Midbrain (tissue), 1 donor: ENCODE measurements around the gene ADAMTS2.

ENCODE experiments used
- DNase-seq: peaks from one replicate; lab custom pipeline; 2025; lab: John Stamatoyannopoulos, UW

The ADAMTS2 gene

DNA sequence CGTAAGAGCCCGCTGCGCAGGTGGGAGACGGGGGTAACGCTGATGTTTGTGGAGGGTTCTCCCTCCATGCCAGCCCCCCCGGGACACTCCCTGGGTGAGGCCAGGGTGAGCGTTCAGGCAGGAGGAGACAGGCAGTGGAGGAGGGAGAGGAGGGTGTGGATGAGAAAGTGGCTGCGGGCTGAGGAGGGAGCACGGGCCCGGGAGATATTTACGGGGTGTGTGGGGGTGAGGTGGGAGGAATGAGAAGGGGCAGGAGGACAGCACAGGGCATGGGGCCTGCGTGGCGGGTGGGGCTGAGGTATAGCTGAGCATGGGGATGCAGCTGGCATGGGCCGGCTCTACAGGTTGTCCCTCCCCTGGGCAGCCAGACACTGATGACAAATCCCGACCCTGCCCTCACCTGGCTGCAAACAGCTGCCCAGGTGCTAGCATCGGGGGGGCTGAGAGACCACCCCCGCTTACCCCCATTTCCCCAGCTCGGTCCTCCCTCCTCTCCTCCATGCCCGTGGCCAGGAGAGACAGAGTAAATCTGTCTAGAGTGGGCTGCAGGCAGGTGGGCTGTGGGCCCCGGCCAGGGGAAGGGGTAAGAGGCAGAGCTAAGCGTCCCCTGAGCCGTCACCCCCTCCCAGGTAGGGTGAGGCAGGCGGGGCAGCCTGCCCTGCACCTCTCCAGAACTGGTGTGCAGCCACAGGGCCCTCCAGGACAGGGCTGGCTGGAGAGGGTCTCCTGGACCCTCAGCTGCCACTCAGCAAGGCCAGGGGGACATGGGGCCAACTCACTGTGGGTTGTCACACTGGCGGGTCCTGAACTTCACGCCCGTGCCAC is 205.9 kb downstream of the ADAMTS2 start:
- DNase-seq, result no peak

DNA sequence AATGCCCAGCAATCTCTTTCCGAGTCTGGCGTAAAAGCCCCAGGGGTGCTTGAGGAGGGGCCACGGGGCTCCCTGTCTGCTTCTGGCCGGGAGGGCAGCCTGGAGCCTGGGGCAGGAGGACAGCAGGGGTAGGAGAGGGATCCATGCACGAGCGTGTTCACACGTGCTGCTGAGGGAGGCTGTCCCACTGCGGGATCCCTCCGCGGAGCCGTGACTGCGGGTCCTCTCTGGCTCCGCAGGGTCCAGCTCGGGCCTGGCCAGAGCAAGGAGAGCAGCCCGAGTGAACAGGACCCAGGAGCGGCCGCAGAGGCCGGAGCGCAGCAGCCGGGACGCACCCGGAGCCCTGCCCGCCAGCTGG is 206.7 kb downstream of the ADAMTS2 start:
- no peak for DNase-seq

DNA sequence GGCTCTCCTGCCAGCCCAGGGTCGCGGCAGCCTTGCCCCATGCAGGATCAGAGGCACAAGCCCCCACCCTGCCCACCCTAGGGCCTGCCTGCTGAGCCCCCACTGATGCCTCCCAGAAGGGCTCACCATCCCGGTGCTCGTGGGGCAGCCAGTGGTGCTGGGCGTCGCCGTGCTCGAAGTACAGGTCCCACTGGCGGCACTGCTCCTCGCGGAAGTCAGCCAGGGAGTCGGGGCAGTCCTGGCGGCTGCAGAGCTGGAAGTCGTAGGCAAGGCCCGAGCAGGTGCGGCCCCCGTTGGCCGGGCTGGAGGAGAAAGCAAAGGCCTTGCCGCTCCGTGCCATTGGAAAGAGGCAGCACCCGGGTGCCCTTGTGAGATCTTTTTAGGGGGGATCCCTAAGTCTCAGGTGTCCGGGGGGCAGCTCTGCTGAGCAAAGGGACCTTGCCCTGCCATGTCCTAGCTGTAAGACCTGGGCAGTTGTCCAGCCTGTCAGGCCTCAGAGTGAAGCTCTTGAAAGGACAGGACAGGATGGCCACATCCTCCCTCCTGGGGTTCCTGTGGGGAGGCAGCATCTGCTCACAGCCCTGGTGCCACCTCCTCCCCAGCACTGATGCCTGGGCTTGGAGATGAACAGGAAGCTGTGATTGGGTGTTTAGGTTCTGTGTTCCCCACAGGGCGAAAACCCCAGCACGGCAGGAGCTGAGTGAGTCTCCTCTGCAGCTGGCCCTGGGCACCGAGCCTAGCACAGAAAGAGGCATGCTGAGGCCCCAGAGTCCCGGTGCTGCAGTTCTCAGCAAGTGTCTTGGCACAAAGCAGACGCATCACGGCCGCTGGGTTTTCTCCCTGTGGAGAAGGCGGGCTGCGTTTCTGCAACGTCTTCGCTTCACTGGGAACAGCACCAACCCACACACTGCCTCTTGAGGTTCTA is 207.4 kb downstream of the ADAMTS2 start:
- DNase-seq, result no peak

DNA sequence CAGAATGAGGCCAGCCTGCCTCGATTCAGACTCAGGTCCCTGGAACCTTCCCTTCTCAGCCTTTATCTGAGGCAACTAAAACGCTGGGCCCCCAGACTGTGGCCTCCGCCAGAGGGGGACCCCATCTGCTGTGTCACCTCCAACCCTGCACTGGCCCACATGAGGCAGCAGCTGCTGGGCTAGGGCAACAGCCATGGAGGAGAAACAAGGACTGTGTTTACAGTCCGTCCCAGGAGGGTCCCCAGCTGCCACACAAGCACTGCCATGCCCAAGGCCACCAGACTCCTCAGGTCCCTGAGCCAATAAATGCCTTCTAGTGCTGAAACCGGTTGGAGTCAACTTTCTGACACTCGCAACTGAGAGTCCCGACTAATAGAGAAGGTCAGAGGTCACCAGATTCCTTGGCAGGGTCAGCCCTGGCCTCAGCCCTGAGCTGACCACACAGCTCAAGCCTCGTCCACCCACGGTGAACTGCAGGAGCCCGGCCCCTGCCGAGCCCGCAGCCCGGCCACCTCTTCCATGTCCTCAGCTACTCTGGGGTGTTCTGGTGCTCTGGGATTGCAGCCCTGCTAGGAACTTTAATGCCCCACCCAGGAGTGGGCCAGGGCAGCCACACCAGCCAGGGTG is 208.1 kb downstream of the ADAMTS2 start:
- no peak for DNase-seq

DNA sequence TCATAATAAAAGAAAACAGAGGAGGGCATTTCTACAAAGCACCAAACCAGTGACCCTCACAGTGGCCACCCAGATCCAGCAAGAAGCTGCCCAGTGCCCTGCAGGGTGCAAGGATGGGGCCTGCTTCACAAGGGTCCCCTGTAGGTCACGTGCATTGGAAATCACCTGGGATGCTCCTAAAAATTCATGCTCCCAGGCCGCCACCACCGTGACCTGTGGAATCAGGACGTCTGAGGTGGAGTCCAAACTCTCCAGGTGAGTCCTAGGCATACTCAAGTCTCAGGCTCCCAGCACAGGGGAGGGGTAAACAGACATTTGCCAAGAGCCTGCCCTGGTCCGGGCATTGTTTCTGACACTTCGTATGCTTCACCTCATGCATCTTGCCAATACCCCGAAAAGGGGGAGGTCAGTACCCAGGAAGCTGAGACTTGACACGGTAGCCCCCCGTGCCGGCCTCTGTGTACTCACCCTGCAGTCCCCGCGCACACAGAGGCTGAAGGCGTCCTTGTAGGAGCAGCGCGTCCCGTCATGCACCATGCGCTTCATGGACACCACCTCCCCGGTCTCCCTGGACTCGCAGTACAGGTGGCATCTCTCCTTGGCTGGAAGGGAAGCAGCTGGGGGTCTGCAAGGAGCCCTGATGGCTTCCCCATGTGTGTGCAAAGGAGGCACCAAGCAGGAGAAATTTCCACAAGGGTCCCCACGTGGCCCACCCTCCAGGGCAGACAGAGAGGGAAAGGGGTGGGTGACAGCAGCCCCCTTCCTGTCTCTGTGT is 209.6 kb downstream of the ADAMTS2 start:
- DNase-seq, result no peak

DNA sequence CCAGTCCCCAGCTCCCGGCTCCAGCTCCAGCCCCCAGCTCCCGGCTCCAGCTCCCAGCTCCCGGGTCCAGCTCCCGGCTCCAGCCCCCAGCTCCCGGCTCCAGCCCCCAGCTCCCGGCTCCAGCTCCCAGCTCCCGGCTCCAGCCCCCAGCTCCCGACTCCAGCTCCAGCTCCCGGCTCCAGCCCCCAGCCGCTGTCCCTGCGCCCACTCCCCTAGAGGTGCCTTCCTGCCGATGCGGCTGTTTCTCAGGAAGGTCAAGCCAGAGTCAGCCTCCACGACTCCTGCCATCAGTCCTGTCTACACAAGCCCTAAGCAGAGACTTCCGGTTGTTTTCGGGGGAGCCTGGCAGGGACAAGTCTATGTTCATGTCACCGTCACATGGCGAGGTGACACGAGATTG is 210.3 kb downstream of the ADAMTS2 start:
- DNase-seq, result no peak

DNA sequence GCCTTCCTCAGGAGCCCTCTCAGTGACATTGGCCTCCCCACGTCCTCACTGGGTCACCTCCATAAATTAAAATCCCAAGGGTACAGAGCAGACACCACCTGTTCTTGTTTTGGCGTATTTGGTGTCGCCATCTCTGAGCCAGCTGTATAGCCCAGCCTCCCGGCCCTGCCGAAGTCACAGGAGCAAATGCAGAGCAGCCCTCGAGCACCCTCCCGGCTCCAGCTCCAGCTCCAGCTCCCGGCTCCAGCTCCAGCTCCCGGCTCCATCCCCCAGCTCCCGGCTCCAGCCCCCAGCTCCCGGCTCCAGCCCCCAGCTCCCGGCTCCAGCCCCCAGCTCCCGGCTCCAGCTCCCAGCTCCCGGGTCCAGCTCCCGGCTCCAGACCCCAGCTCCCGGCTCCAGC is 210.8 kb downstream of the ADAMTS2 start:
- DNase-seq, result no peak

DNA sequence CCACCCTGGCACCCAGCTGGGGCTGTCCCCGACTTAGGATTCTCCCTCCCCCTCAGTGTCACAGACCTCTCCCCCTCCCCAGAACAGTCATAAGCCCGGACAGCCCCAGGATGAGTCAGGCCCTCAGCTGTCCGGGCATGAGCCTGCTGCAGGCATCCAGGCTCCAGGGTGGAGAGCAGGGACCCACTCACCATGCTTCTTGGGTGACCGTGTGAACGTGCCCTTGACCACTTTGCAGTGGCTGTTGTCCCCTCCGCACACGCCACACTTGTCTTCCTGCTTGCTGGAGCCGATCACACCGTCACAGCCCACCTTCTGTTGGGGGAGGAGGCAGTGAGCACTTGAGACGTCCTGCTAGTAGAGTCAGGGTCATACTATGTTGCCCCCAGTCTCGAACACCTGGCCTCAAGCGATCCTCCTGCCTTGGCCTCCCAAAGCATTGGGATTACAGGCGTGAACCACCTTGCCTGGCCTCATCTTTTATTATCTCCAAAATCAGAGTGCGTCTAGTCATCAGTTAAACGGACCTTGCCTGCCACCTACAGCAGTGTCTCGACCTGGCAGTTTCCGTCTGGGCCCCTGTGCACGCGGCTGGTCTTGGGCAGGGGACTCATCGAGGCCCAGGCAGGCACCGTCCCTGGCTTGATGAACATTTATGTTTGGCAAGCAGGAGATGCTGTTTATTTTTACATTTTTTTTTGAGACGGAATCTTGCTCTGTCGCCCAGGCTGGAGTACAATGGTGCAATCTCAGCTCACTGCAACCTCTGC is 212.5 kb downstream of the ADAMTS2 start:
- DNase-seq, result no peak

DNA sequence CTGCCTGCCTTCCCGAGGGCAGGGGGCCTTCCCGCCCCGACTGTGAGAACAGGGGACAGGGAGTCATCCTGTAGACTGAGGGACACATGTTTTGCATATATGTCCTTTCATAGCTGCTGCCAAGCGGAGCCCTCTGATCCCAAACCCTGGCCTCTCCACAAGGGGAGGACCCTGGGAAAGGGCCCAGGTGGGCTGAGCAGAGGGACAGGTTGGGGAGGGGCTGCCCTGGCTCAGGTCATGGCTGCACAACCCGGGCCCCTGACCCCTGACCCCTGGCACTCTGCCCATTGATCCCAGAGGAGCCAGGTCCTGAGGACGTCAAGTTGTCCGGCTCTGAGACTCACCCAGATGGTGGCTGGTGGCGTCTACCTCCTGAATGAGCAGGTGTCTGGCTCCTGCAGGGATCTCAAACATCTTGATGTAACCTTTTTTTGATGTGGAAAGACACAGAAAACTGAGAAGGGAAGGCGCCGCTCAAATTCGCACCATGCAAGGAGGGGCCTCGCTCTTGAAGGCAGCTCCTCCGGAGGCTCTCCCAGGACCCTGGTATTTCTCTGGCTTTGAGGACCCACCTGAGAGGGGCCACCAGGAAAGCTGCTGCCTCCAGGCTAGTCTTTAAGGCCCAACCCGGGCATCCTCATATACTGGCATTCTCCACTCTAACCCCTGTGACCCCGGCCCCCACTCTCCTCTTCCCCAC is 213.2 kb downstream of the ADAMTS2 start:
- DNase-seq, result no peak

DNA sequence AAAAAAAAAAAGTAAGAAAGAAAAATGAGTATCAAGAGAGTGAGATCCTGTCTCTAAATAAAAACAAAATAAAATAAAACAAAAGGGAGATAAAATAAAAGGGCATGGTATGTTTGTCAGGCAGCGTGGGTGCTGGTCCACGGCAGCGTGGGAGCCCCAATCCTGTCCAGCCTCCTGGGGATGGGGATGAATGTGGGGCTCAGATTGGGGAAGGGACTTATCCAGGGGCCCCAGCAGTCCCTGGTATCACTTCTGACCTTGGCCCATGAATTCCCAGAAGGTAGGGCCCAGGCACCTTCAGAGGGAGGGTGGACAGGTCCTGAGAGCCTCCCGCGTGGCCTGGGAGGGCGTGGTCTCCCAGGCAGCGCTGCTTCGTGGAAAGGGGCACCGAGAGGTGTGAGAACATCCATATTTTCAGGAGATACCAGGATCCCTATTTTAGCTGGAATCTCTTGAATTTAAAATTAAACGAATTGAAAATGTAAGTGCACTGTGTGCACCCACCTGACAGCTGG is 213.9 kb downstream of the ADAMTS2 start:
- DNase-seq, result no peak

DNA sequence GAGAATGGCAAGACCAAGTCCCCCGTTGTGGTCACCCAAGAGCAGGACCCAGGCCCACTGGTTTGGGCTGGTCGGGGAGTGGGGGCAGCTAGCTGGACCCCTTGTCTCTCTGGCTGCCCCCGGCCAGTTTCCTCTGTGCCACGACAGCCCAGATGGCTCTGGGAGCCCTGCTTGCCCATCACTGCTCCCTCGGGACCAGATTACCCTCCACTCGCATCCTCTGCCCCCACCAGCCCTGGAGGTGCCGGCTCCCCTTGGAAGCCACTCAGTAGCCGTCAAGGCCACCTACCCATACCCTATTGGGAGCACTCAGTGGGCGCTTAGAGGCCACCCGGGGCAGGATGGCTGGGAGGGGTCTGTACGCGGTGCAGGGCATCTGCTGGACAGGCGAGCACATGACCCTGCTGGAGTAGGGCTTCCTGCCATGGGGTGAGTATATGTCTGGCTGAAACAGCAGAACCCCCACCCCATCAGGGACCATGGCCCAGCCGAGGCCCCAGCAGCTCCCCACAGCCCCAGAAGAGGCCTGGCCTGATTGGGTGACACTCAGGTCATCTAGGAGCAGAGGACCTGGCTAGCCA is 215.1 kb downstream of the ADAMTS2 start:
- no peak for DNase-seq

DNA sequence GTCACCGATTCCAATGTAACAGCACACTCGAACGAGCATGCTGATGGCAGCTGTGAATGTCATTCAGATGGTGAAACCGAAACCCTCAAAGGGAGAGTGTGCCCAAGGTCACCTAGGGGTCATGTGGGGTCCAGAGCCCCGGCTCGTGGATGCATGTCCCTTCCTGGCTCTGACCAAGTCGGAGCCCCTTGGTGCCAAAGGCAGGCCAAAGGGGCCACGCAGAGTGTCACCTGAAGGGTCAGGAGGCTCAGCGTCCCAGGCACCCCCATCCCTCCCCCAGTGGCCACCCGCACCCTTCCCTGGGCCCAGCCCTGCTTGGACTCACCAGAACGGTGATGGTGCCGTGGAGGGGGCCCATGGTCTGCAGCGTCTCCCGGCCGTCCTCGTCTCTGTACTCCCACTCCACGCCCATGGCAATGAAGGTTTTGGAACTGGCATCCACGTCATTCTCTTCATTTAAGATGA is 215.6 kb downstream of the ADAMTS2 start:
- DNase-seq, result no peak

DNA sequence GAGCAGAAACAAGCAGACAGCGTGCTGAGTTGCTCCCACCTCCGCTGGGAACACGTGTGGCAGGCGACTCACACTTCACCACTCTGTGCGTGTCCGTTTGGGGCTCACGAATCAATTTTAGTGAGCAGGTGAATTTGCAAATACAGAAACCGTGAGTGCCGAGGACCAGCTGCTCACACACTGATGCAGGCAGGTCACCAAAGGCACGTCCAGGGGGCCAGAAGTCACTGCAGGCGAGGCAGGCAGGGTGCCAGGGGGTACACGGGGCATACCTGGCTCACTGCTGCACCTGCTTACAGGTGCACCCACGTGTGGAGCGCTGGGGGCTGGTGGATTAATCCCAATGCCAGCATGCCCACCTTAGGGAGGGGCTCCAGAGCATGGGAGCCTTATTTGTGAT is 216.3 kb downstream of the ADAMTS2 start:
- no peak for DNase-seq

DNA sequence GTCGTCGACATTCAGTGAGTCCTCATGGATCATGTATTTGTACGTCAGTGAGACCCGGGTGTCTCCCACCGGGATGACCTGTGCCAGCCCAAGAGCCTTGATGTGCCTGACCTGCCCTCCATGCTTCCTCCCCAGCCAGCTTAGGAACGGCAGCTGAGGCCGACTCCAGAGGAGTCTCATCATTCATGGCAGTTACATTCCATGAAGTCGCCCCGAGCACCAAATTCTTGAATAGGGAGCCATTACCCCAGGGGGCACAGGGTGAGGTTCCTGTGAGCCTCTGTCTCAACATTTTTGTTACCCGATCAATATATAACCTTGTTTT is 217.3 kb downstream of the ADAMTS2 start:
- DNase-seq, result no peak

DNA sequence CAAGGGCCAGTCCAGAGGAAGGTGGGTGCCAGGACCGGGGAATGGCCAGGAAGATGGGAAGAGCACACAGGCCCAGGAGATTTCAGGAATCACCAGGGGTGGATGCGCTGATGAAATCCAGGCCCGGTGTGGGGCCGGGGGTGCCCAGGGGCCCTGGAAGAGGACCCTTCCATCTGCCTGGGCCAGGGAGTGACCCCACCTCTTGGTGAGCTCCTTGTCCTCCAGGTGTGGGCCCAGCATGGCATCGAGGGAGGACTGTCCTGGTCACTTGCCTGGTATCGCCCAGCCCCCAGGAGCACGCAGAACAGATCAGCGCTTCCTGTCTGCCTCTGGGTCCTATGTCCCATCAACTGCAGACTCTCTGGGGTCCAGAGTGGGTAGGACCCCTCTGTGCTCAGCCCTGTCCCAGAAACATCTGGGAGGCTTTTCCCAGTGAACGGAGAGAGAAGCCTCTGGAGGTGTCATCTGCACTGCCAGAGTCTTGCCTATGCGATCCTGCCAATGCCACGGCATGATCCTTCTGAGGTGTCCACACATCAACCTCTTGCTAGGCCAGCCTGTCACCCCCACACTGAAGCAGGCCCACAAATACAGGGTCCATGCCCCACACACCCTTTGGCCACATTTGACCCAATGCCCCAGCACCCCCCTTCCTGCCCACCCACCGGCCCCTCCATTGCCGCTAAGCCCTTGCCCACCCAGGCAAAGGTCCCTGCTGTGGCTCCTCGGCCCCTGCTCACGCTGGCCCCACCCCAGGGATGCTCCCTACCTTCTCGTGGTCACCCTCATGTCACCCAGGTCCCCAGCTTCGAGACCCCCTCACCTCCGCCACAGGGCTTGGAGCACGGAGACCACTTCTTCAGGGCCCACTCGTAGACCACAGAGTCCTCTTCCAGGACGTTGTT is 217.9 kb downstream of the ADAMTS2 start:
- DNase-seq, result no peak

DNA sequence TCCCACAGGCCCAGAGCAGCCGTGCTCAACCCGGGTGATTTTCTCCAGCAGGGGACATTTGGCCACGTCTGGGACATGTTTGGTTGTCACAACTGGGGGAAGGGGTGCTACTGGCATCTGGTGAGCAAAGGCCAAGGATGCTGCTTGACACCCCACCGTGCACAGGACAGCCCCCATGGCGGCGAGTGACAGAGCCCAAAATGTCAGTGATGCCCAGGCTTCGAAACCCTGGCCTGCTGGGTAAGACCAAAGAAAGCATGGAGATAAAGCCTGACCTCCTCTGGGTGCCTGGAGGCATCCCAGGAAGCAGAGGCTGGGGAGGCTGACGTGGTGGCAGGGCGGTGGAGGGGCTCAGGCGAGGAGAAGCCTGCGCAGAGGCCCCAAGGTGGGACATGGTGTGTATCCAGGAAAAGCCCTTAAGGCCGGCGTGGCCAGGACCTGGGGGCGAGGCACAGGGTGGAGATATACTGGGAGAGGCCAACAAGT is 218.7 kb downstream of the ADAMTS2 start:
- no peak for DNase-seq

DNA sequence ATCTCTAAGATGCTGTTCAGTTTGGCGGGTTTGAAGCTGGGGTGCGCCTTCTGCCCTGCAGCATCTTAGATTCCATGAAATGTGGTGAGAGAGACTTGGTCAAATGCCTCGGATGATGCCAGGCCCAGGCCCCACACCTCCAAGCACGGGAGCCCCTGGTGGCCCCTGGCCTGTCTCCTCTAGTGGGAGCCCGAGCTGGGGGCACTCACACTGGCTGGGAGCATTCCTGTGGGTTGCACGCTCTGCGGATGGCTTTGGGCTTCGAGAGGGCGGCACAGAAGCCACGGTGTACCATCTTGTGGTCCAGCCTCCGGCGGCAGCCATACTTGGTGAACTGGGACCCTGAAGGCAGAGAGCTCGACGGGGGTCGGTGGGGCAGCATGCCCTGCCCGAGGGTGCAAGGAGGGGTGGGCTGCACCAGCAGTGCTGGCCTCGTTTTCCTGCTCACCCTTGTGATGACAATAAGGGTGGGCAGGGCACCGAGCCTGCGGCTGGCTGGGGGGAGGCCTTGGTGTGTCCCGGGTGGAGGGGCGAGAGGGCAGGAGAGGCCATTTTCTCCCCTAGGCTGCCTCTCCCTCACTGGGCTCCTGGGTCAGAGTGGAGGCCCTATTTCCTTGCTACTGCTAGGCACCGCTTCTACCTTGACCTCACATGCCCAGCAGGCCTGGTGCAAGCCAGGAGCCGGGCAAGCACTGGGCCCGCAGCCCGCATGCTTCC is 219.3 kb downstream of the ADAMTS2 start:
- no peak for DNase-seq
